ENCODE data around the gene RMDN3. TPM values are rescaled to one million over a fixed set of nuclear protein-coding genes. Genes with fewer than 3 reads are reported as not detected.

Gene RMDN3
- total and polyA plus RNA-seq, 2 of the 13 experiments (the other 11 are each of a cell fraction or from before 2014, with no cell fraction given): 16.8 to 19.5 TPM

DNA sequence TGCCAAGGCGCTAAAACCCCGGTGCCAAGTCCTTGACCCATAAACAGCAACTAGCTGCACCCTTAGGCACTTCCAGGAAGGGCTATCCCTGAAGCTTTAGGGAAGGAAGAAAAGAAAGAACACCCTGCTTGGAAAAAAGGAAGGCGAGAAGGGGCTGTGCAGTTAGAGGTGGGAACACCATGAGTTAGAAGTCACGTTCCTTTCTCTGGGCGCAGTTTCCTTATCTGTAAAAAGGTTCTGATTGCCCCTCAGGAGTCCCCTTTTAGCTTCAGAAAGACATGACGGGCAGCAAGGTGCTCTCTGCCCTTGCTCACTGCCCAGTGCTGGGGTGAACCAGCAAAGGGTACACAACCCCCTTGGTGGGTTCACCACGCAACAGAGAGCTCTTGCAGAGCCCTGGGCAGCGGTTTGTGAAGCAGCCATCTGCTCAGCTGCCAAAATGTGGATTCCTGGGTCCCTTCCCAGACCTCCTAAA is 9.6 kb upstream of the RMDN3 start:
- Histone ChIP-seq H3K4me2 (ENCODE audit: low read depth, low read length) (peak overlapping the region; percentile 83), H3K27ac (ENCODE audit: extremely low read length, insufficient read depth, low read length) (peak overlapping the region; percentile 100), H2AFZ (ENCODE audit: low read length) (no peak overlapping the region), H3K9me3 (ENCODE audit: low read length) (no peaks in the 10 kb centered on the region), H3K79me2 (ENCODE audit: insufficient read depth, low read length) (peaks cover 11% of the 10 kb centered on the region), H3K36me3 (replicated peaks in 1 of 2; ENCODE audit: control insufficient read depth in 1 of 2, insufficient read depth in 2 of 2, low read length in 2 of 2) (peaks cover 3 to 16% of the 10 kb centered on the region in 2 experiments; a peak in 4 of 5 replicates), H3K4me1 (ENCODE audit: insufficient read depth, low read length) (peaks cover 49% of the 10 kb centered on the region), H3K9ac (ENCODE audit: insufficient read depth, low read depth, low read length) (peak overlapping the region; percentile 89), H3K27me3 (ENCODE audit: control insufficient read depth in 1 of 2, insufficient read depth in 2 of 2, low read length in 2 of 2) (no peaks in the 10 kb centered on the region), H3K4me3 (replicated peaks in 1 of 3; ENCODE audit: insufficient read depth in 1 of 3, low read depth in 2 of 3, low read length in 3 of 3) (peak overlapping the region; percentile 74 to 81 (median 75)), H4K20me1 (ENCODE audit: insufficient read depth, low read length) (no peaks in the 10 kb centered on the region)
- no peak for FAIRE-seq
- no peak for DNase-seq (ENCODE audit: low spot score)
- TF ChIP-seq FOXJ3 (CRISPR knock-in tag; IDR thresholded peaks at IDR 0.05; ENCODE audit: borderline replicate concordance) (peak; percentile 6; the same call in 1 of the 2 replicates), ZNF224 (CRISPR knock-in tag; IDR thresholded peaks at IDR 0.05) (no peak), ARID2 (CRISPR knock-in tag; IDR thresholded peaks at IDR 0.05; ENCODE audit: borderline replicate concordance) (no peak), POLR2A (IDR thresholded peaks at IDR 0.05; ENCODE audit: insufficient read depth in 1 of 2, low read depth in 2 of 2, low read length in 2 of 2) (0 out of 4 replicates have a peak, but pooled peaks of 1 of the 2 experiments have one; percentile 7), MLLT10 (CRISPR knock-in tag; IDR thresholded peaks at IDR 0.05) (no peak), CHD2 (IDR thresholded peaks at IDR 0.05; ENCODE audit: low read depth, low read length) (no peak), ZNF766 (CRISPR knock-in tag; IDR thresholded peaks at IDR 0.05; ENCODE audit: borderline replicate concordance) (0 out of 2 replicates have a peak, but pooled peaks have one; percentile 21), KLF12 (CRISPR knock-in tag; IDR thresholded peaks at IDR 0.05; ENCODE audit: borderline replicate concordance) (0 out of 2 replicates have a peak, but pooled peaks have one; percentile 3)
- TF ChIP-seq, protein P1, sequence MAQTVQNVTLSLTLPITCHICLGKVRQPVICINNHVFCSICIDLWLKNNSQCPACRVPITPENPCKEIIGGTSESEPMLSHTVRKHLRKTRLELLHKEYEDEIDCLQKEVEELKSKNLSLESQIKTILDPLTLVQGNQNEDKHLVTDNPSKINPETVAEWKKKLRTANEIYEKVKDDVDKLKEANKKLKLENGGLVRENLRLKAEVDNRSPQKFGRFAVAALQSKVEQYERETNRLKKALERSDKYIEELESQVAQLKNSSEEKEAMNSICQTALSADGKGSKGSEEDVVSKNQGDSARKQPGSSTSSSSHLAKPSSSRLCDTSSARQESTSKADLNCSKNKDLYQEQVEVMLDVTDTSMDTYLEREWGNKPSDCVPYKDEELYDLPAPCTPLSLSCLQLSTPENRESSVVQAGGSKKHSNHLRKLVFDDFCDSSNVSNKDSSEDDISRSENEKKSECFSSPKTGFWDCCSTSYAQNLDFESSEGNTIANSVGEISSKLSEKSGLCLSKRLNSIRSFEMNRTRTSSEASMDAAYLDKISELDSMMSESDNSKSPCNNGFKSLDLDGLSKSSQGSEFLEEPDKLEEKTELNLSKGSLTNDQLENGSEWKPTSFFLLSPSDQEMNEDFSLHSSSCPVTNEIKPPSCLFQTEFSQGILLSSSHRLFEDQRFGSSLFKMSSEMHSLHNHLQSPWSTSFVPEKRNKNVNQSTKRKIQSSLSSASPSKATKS (CRISPR knock-in tag; IDR thresholded peaks at IDR 0.05): 0 out of 2 replicates have a peak, but pooled peaks have one; percentile 3
- TF ChIP-seq, protein P2, sequence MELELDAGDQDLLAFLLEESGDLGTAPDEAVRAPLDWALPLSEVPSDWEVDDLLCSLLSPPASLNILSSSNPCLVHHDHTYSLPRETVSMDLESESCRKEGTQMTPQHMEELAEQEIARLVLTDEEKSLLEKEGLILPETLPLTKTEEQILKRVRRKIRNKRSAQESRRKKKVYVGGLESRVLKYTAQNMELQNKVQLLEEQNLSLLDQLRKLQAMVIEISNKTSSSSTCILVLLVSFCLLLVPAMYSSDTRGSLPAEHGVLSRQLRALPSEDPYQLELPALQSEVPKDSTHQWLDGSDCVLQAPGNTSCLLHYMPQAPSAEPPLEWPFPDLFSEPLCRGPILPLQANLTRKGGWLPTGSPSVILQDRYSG (CRISPR knock-in tag; IDR thresholded peaks at IDR 0.05): 0 out of 2 replicates have a peak, but pooled peaks have one; percentile 37
- BruUV-seq (replicated peaks): no TSS peak
- ChIA-PET CTCF (ENCODE audit: low intra/inter-chr PET ratio, low total read pairs) (interaction anchor here (1.7 kb wide), 1 partner anchor 18 kb away, joined by 4 read pairs; no protein-coding TSS in a partner anchor), POLR2A (interaction anchor here (1.3 to 2.1 kb wide), 5 partner anchors 18 to 130 kb away, joined by 3 to 16 read pairs (median 6); partner anchors contain the start of genes RAD51 and VPS18)
- ATAC-seq: 0 out of 3 replicates have a peak, but pooled peaks have one; percentile 1
- in situ Hi-C loops (cut with HindIII; ENCODE audit: extremely low pct_ligation_motif_present, low pct_unique_long_range_greater_than_20kb): no loop called here
- 3% methylated on average over 8 of the region's 8 CpGs for WGBS (ENCODE audit: low lambda C conversion rate)
- intact Hi-C loops (cut with micrococcal nuclease; ENCODE audit: unreplicated experiment): loop anchor here (5.0 kb wide), 1 partner anchor 197 kb away; the partner anchor contains the start of genes CCDC32 and RPUSD2

Data from HepG2 (cell line).